Adrenal gland (tissue), 5 donors: ENCODE data around the gene LRIF1.
"Not testable (repeated sequence)": the region's sequence is repeated elsewhere in the genome, so short reads cannot be mapped to it uniquely, and the experiment has no call there.

ENCODE experiments used
- POLR2A ChIP-seq, 2 donors: fragments of 450-650 bp; IDR thresholded peaks; one replicate each; pipeline ENCODE4 v1.6.1; 2017; ENCODE audit warnings: antibody characterized with exemption in 2 of 2, mild to moderate bottlenecking in 2 of 2, moderate library complexity in 1 of 2
- TF ChIP-seq, protein P1 (sequence below), 6 experiments: fragments of 450-650 bp in 4 of 6; fragments of 200-600 bp in 2 of 6; sonication (generic) in 1 of 6; IDR thresholded peaks; 1 replicate in 5 of 6; 2 replicates in 1 of 6; pipeline versions ENCODE4 v1.5.1 to v1.8.0; 2016 to 2021; ENCODE audit warnings: antibody characterized with exemption in 6 of 6, mild to moderate bottlenecking in 2 of 6, moderate library complexity in 1 of 6
- donor health status: DM: no; HTN: no; CAD: no.

- TF ChIP-seq, protein P1, sequence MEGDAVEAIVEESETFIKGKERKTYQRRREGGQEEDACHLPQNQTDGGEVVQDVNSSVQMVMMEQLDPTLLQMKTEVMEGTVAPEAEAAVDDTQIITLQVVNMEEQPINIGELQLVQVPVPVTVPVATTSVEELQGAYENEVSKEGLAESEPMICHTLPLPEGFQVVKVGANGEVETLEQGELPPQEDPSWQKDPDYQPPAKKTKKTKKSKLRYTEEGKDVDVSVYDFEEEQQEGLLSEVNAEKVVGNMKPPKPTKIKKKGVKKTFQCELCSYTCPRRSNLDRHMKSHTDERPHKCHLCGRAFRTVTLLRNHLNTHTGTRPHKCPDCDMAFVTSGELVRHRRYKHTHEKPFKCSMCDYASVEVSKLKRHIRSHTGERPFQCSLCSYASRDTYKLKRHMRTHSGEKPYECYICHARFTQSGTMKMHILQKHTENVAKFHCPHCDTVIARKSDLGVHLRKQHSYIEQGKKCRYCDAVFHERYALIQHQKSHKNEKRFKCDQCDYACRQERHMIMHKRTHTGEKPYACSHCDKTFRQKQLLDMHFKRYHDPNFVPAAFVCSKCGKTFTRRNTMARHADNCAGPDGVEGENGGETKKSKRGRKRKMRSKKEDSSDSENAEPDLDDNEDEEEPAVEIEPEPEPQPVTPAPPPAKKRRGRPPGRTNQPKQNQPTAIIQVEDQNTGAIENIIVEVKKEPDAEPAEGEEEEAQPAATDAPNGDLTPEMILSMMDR (IDR thresholded peaks at IDR 0.05), result not testable (repeated sequence)
- not testable (repeated sequence) for TF ChIP-seq POLR2A (IDR thresholded peaks at IDR 0.05)
These were observed 27.6 kb upstream of the LRIF1 start for GRCh38 chr1:110991295-110991694.
